NOMO-1 treated with dmso at 0.1 percent for 144 hours (cell line): ENCODE measurements around the gene EPHA7.

Source experiments
- DNase-seq: peaks from one replicate; lab custom pipeline; 2025; ENCODE audit not compliant: unreplicated experiment; lab: John Stamatoyannopoulos, UW

EPHA7 gene

GRCh38 chr6:93327857-93328256, 91.5 kb downstream of the EPHA7 start:
- DNase-seq: no peak

GRCh38 chr6:93325761-93326160, 93.6 kb downstream of the EPHA7 start:
- DNase-seq: no peak

- no peak for DNase-seq
Observed at GRCh38 chr6:93323630-93324029, 95.7 kb downstream of the EPHA7 start.

- no peak for DNase-seq
Observed at GRCh38 chr6:93322651-93323050, 96.7 kb downstream of the EPHA7 start.

GRCh38 chr6:93319304-93319703, 100.1 kb downstream of the EPHA7 start:
- DNase-seq: no peak

- DNase-seq: no peak
Observed at GRCh38 chr6:93318121-93318520, 101.2 kb downstream of the EPHA7 start.

- no peak for DNase-seq
Observed at GRCh38 chr6:93317592-93317991, 101.8 kb downstream of the EPHA7 start.

- DNase-seq: no peak
Observed at GRCh38 chr6:93307505-93308409, 111.6 kb downstream of the EPHA7 start.

- no peak for DNase-seq
Observed at GRCh38 chr6:93305088-93305487, 114.3 kb downstream of the EPHA7 start.

GRCh38 chr6:93304505-93304904, 114.9 kb downstream of the EPHA7 start:
- no peak for DNase-seq

GRCh38 chr6:93300661-93301060, 118.7 kb downstream of the EPHA7 start:
- no peak for DNase-seq

GRCh38 chr6:93299622-93300021, 119.7 kb downstream of the EPHA7 start:
- no peak for DNase-seq

GRCh38 chr6:93295631-93296030, 123.7 kb downstream of the EPHA7 start:
- no peak for DNase-seq

- DNase-seq: no peak
Observed at GRCh38 chr6:93294879-93295278, 124.5 kb downstream of the EPHA7 start.

GRCh38 chr6:93293872-93294271, 125.5 kb downstream of the EPHA7 start:
- DNase-seq: no peak

GRCh38 chr6:93293460-93293859, 125.9 kb downstream of the EPHA7 start:
- no peak for DNase-seq

- DNase-seq: no peak
Observed at GRCh38 chr6:93282521-93283031, 136.8 kb downstream of the EPHA7 start.

- DNase-seq: no peak
Observed at GRCh38 chr6:93278241-93278640, 141.1 kb downstream of the EPHA7 start.

- DNase-seq: no peak
Observed at GRCh38 chr6:93272896-93273295, 146.5 kb downstream of the EPHA7 start.

GRCh38 chr6:93272211-93272610, 147.1 kb downstream of the EPHA7 start:
- no peak for DNase-seq

- no peak for DNase-seq
Observed at GRCh38 chr6:93266116-93266817, 153.1 kb downstream of the EPHA7 start.

- DNase-seq: no peak
Observed at GRCh38 chr6:93260881-93261280, 158.5 kb downstream of the EPHA7 start.
